ENCODE data around the gene RPAIN. TPM values are rescaled to one million over a fixed set of nuclear protein-coding genes. Genes with fewer than 3 reads are reported as not detected.

The RPAIN gene
- total RNA-seq, 4 donors from 2014 or later: 22.7 to 46.9 (median 43.8) TPM

- peaks cover 0 to 63% of the 10 kb centered on the region in 2 donors for H3K36me3 ChIP-seq
- H3K9me3 ChIP-seq: no peaks in the 10 kb centered on the region
- no peaks in the 10 kb centered on the region for H3K27me3 ChIP-seq
- no peak for ATAC-seq
- no peak overlapping the region for H3K4me3 ChIP-seq
- 86 to 100% methylated on average over 2 of the region's 2 CpGs for WGBS, 2 donors (ENCODE audit: low coverage in 1 of 2)
- no peak for TF ChIP-seq POLR2AphosphoS5 (IDR thresholded peaks at IDR 0.05)
- TF ChIP-seq POLR2A (IDR thresholded peaks at IDR 0.05): no peak
- no peak for TF ChIP-seq CTCF (IDR thresholded peaks at IDR 0.05)
- no peak for TF ChIP-seq EP300 (IDR thresholded peaks at IDR 0.05)
- no peak overlapping the region for H3K27ac ChIP-seq
- H3K4me1 ChIP-seq: peaks cover 3 to 49% (median 20%) of the 10 kb centered on the region in 3 donors
Measured at GRCh38 chr17:5416901-5417300, 3.1 kb upstream of the RPAIN start.

DNA sequence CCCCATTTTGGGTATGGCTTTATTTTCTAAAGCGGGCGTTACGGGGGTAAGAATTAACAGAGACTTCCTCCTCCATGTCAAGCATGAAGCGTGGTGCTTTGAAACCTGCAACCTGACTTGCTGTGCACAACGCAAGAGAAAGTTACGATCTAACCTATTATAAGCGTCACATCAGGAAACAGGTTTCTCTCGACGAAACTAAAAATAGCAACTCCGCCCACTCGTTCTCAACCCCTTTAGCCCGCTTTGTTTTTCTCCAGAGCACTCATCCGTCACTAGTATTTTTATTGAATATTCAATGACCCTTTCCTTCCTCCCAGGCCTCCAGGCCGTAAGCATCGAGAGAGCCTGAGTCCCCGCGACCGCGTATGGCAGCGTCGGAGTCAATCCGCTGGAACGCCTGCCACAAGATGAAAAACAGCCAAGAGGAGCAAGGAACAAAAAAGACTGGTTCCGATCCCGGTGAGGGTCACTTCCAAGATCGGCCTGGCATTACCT is 1.1 kb upstream of the RPAIN start:
- Histone ChIP-seq H3K27ac (peak overlapping the region; percentile 26 to 91 (median 89)), H3K4me3 (peak overlapping the region; percentile 55 to 84), H3K4me1 (peaks cover 3 to 62% (median 20%) of the 10 kb centered on the region in 3 donors), H3K9me3 (no peaks in the 10 kb centered on the region), H3K27me3 (no peaks in the 10 kb centered on the region), H3K36me3 (peaks cover 0 to 63% of the 10 kb centered on the region in 2 donors)
- TF ChIP-seq CTCF (IDR thresholded peaks at IDR 0.05) (no peak), EP300 (IDR thresholded peaks at IDR 0.05) (no peak), POLR2AphosphoS5 (IDR thresholded peaks at IDR 0.05) (no peak), POLR2A (IDR thresholded peaks at IDR 0.05) (no peak)
- WGBS, 2 donors (ENCODE audit: low coverage in 1 of 2): 0 to 3% methylated on average over 6 to 13 of the region's 26 CpGs
- no peak for ATAC-seq

DNA sequence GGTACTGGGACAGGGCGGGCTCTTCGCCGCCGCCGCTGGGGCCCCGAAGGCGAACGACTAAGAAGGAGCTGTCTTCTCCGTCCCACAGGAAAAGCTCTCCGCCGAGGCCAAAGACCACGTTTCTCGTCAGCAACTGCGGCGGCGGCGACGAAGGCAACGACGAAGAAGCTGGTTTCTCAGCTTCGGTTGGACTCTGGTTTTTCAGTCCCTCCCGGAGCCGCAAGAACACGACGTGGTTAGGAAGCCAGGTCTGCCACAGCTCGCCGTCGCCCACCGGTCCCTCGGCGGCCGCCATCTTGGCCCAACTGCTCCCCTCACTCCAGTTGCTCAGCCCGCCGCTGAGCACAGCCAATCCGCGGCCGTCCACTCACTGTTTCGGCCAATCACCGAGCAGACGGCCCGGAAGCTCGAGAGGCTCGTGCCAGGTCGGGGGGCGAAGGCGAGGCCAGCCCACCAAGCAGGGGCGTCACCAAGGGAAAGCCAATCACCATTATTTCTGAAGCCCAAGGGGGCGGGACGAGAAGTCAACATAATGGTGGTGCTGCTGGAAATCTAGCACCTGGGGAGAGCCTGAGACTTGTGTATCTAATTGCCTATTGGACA is 525 bp upstream of the RPAIN start, which contains the start of gene NUP88:
NUP88 (minus strand) TSS at position 307 of the 603 bp plus-strand sequence; CDS start at position 295, 12 bp downstream.
- Histone ChIP-seq H3K4me3 (peak within 1 kb of the TSS; percentile 55 to 84), H3K27ac (peak within 1 kb of the TSS; percentile 31 to 91 (median 89)), H3K27me3 (no peaks in the 10 kb centered on the region), H3K4me1 (peaks cover 3 to 60% (median 20%) of the 10 kb centered on the region in 3 donors), H3K36me3 (peaks cover 0 to 63% of the 10 kb centered on the region in 2 donors), H3K9me3 (no peaks in the 10 kb centered on the region)
- WGBS, 2 donors (ENCODE audit: low coverage in 1 of 2): 0% methylated on average over 11 of the region's 49 CpGs; no CpG with 5 or more reads in 1 of the 2 donors
- no peak for TF ChIP-seq EP300 (IDR thresholded peaks at IDR 0.05)
- peak; percentile 94 for TF ChIP-seq POLR2AphosphoS5 (IDR thresholded peaks at IDR 0.05)
- peak; percentile 77 to 84 for TF ChIP-seq POLR2A (IDR thresholded peaks at IDR 0.05)
- TF ChIP-seq CTCF (IDR thresholded peaks at IDR 0.05): no peak
- ATAC-seq: peak; percentile 99

DNA sequence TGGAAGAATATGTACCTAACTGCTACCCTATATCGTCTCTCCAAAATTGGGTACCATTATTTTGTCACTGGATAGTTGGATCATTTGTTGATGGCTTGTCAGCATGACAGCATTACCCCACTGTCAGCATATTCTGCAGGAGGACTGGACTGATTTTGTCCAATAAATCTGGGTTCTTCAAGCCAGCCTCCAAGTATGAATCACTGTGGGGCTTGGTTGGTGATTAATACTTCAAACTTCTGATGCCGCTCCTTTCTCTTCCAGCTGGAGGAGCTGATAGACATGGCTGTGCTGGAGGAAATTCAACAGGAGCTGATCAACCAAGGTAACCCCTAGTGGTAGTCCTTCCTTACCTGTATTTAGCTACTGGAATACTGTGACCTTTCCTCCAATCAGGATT is 2.5 kb downstream of the RPAIN start:
- 88 to 92% methylated on average over 2 of the region's 2 CpGs for WGBS, 2 donors (ENCODE audit: low coverage in 1 of 2)
- no peak overlapping the region for H3K4me3 ChIP-seq
- no peak for TF ChIP-seq POLR2AphosphoS5 (IDR thresholded peaks at IDR 0.05)
- no peak for TF ChIP-seq POLR2A (IDR thresholded peaks at IDR 0.05)
- TF ChIP-seq CTCF (IDR thresholded peaks at IDR 0.05): no peak
- ATAC-seq: no peak
- no peak overlapping the region for H3K27ac ChIP-seq
- no peaks in the 10 kb centered on the region for H3K9me3 ChIP-seq
- H3K4me1 ChIP-seq: peaks cover 3 to 43% (median 15%) of the 10 kb centered on the region in 3 donors
- no peaks in the 10 kb centered on the region for H3K27me3 ChIP-seq
- H3K36me3 ChIP-seq: peaks cover 0 to 65% of the 10 kb centered on the region in 2 donors

GRCh38 chr17:5424909-5425308 is 4.9 kb downstream of the RPAIN start:
- H3K27me3 ChIP-seq: no peaks in the 10 kb centered on the region
- ATAC-seq: no peak
- TF ChIP-seq POLR2AphosphoS5 (IDR thresholded peaks at IDR 0.05): no peak
- no peak for TF ChIP-seq POLR2A (IDR thresholded peaks at IDR 0.05)
- WGBS, 2 donors (ENCODE audit: low coverage in 1 of 2): 60 to 80% methylated on average over 1 of the region's 1 CpG
- peaks cover 0 to 87% of the 10 kb centered on the region in 2 donors for H3K36me3 ChIP-seq
- no peak overlapping the region for H3K27ac ChIP-seq
- no peak overlapping the region for H3K4me3 ChIP-seq
- H3K9me3 ChIP-seq: no peaks in the 10 kb centered on the region
- peaks cover 0 to 29% (median 8%) of the 10 kb centered on the region in 3 donors for H3K4me1 ChIP-seq

Measured in gastroesophageal sphincter (tissue), 4 donors.